Measurements from ENCODE around the gene MIB1. TPM values are rescaled to one million over a fixed set of nuclear protein-coding genes. Genes with fewer than 3 reads are reported as not detected.

The MIB1 gene
- total RNA-seq, 1 experiment from 2014 or later = 48.8 TPM

DNA sequence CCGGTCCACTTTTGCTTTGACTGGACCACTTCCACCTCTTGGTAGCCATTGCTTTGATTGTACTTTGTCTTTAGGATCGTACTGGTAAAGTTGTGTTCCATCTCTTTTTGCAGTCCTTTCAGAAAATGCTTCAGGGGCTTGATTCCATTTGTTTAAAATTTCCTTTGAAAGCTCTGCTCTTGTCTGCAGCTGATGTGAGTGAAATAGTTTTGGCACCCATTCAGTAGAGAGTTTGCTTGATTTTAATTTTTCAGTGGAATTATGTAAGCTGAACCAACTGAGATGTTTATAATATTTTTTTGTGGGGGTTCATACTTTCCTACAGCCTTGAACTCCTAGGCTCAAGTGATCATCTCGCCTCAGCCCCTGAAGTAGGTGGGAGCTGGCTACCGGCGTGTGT is 7.6 kb upstream of the MIB1 start:
- TF ChIP-seq, protein P1, sequence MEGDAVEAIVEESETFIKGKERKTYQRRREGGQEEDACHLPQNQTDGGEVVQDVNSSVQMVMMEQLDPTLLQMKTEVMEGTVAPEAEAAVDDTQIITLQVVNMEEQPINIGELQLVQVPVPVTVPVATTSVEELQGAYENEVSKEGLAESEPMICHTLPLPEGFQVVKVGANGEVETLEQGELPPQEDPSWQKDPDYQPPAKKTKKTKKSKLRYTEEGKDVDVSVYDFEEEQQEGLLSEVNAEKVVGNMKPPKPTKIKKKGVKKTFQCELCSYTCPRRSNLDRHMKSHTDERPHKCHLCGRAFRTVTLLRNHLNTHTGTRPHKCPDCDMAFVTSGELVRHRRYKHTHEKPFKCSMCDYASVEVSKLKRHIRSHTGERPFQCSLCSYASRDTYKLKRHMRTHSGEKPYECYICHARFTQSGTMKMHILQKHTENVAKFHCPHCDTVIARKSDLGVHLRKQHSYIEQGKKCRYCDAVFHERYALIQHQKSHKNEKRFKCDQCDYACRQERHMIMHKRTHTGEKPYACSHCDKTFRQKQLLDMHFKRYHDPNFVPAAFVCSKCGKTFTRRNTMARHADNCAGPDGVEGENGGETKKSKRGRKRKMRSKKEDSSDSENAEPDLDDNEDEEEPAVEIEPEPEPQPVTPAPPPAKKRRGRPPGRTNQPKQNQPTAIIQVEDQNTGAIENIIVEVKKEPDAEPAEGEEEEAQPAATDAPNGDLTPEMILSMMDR (conservative IDR thresholded peaks at IDR 0.05) = no peak
- no peak for DNase-seq
- Histone ChIP-seq H2BK15ac (ENCODE audit: low read depth, low read length) (no peak overlapping the region), H2BK5ac (ENCODE audit: insufficient read length, low read length) (no peak overlapping the region), H2AFZ (ENCODE audit: low read length) (no peak overlapping the region), H3K79me2 (ENCODE audit: insufficient read depth, low read length) (no peaks in the 10 kb centered on the region), H3K9me3 (ENCODE audit: control insufficient read depth, low read depth, low read length) (no peaks in the 10 kb centered on the region), H2BK20ac (ENCODE audit: low read depth, low read length, poor library complexity, severe bottlenecking) (no peak overlapping the region), H4K91ac (ENCODE audit: insufficient read length, low read depth, low read length) (no peak overlapping the region), H3K79me1 (ENCODE audit: insufficient read depth, low read depth, low read length, poor library complexity, severe bottlenecking) (no peaks in the 10 kb centered on the region), H3K4me1 (ENCODE audit: insufficient read depth, low read length) (no peaks in the 10 kb centered on the region), H3K23me2 (ENCODE audit: insufficient read length, low read depth, low read length, poor library complexity, severe bottlenecking) (no peaks in the 10 kb centered on the region), H3K27me3 (ENCODE audit: insufficient read depth, low read length) (no peaks in the 10 kb centered on the region), H3K4me2 (ENCODE audit: insufficient read depth, insufficient read length, low read length) (no peak overlapping the region), H3K4ac (ENCODE audit: low read depth, low read length) (no peak overlapping the region), H3T11ph (ENCODE audit: low read length) (no peak overlapping the region), H3K27ac (ENCODE audit: insufficient read length, low read depth, low read length) (no peak overlapping the region), H3K9ac (ENCODE audit: extremely low read depth, insufficient read length, low read length) (no peak overlapping the region), H4K5ac (ENCODE audit: insufficient read length, low read depth, low read length) (no peak overlapping the region), H4K8ac (replicated peaks; ENCODE audit: insufficient read length, low read depth, low read length) (no peak overlapping the region), H2BK12ac (ENCODE audit: insufficient read length, low read depth, low read length) (no peak overlapping the region), H3K56ac (ENCODE audit: insufficient read length, low read depth, low read length) (no peak overlapping the region), H3K18ac (ENCODE audit: insufficient read length, low read depth, low read length) (no peak overlapping the region), H4K20me1 (ENCODE audit: control insufficient read depth, insufficient read depth, insufficient read length) (no peaks in the 10 kb centered on the region), H3K14ac (ENCODE audit: insufficient read depth, low read length) (no peak overlapping the region), H2AK5ac (ENCODE audit: insufficient read length, low read length) (no peak overlapping the region), H3K23ac (ENCODE audit: insufficient read length, low read depth, low read length) (no peak overlapping the region), H2BK120ac (ENCODE audit: low read depth, low read length, poor library complexity, severe bottlenecking) (no peak overlapping the region)
- Mint-ChIP-seq H3K9me3 (peaks cover 13 to 16% of the 10 kb centered on the region in 2 experiments; a peak in 3 of 5 replicates), H3K4me3 (no peak overlapping the region), H3K4me1 (peaks cover 16 to 17% of the 10 kb centered on the region in 2 experiments), H3K27ac (no peak overlapping the region), H3K36me3 (ENCODE audit: insufficient read depth in 1 of 3, low read depth in 3 of 3) (peaks cover 5 to 23% (median 8%) of the 10 kb centered on the region in 3 experiments), H3K27me3 (ENCODE audit: low read depth) (peaks cover 3% of the 10 kb centered on the region)
- no CpG with 5 or more reads among the region's 5 CpGs for WGBS (ENCODE audit: extremely low coverage, insufficient read length, low lambda C conversion rate)

Measured in H9 (cell line).